Keratinocyte (primary cell): ENCODE results near the gene ADAMTS13.

Experiments used
- CTCF ChIP-seq, 3 experiments: IDR thresholded peaks in 1 of 3; conservative IDR thresholded peaks in 1 of 3; optimal IDR thresholded peaks in 1 of 3; 2 replicates in 2 of 3; 3 replicates in 1 of 3; pipeline versions ENCODE3 to v1.5.1; 2011; ENCODE audit warnings: low read length in 3 of 3, mild to moderate bottlenecking in 3 of 3, moderate library complexity in 2 of 3, control low read depth in 1 of 3, inconsistent platforms in 1 of 3; ENCODE audit not compliant: insufficient read depth in 2 of 3; ENCODE audit errors: extremely low read depth in 1 of 3
- EZH2 ChIP-seq: IDR thresholded peaks from one replicate; pipeline ENCODE4 v1.6.1; 2012; ENCODE audit warnings: inconsistent platforms, mild to moderate bottlenecking, low read length, moderate library complexity

GRCh38 chr9:133426011-133426410, 3.8 kb downstream of the ADAMTS13 start:
- TF ChIP-seq CTCF (optimal IDR thresholded peaks at IDR 0.05 in 1 of 3, IDR thresholded peaks at IDR 0.05 in 1 of 3, conservative IDR thresholded peaks at IDR 0.05 in 1 of 3; ENCODE audit: extremely low read depth in 1 of 3, insufficient read depth in 2 of 3, low read length in 3 of 3) (no peak), EZH2 (no peak)
